ENCODE measurements around the gene NR0B2. TPM values are rescaled to one million over a fixed set of nuclear protein-coding genes. Genes with fewer than 3 reads are reported as not detected.

The NR0B2 gene
- polyA plus RNA-seq, 3 donors = 1.2 to 1.6 (median 1.3) TPM

Other genes starting within 250 kb of the NR0B2 start
- 10 to 100 TPM; 85.3 to 89.6 (median 88.3) TPM for gene ARID1A, start 218.0 kb downstream of the NR0B2 start, polyA plus RNA-seq (ENCODE audit: insufficient read length in 3 of 3)
- gene PIGV, start 126.0 kb downstream of the NR0B2 start, polyA plus RNA-seq (ENCODE audit: insufficient read length in 3 of 3) = 10 to 100 TPM; 17.7 to 19.9 (median 19.2) TPM
- gene ZDHHC18, start 87.3 kb downstream of the NR0B2 start, polyA plus RNA-seq (ENCODE audit: insufficient read length in 3 of 3) = 10 to 100 TPM; 18.6 to 19.3 (median 19.0) TPM
- gene SFN, start 50.8 kb downstream of the NR0B2 start, polyA plus RNA-seq (ENCODE audit: insufficient read length in 3 of 3) = under 1 TPM; 0.28 to 0.75 (median 0.46) TPM
- gene GPN2, start 23.7 kb downstream of the NR0B2 start, polyA plus RNA-seq (ENCODE audit: insufficient read length in 3 of 3) = 10 to 100 TPM; 26.4 to 27.4 (median 27.0) TPM
- 10 to 100 TPM; 14.1 to 15.5 (median 15.2) TPM for gene GPATCH3, start 13.5 kb downstream of the NR0B2 start, polyA plus RNA-seq (ENCODE audit: insufficient read length in 3 of 3)
- gene NUDC, start 7.8 kb upstream of the NR0B2 start, polyA plus RNA-seq (ENCODE audit: insufficient read length in 3 of 3) = 10 to 100 TPM; 84.6 to 93.0 (median 92.7) TPM
- gene KDF1, start 46.5 kb upstream of the NR0B2 start, polyA plus RNA-seq (ENCODE audit: insufficient read length in 3 of 3) = 10 to 100 TPM in 1 of 3 donors, 1 to 10 TPM in 2; 8.6 to 10.4 (median 9.3) TPM
- gene TRNP1, start 79.7 kb upstream of the NR0B2 start, polyA plus RNA-seq (ENCODE audit: insufficient read length in 3 of 3) = 1 to 10 TPM; 4.9 to 5.9 (median 5.4) TPM
- 1 to 10 TPM in 2 of 3 donors, under 1 TPM in 1; 0.80 to 1.4 (median 1.0) TPM for gene TENT5B, start 98.9 kb upstream of the NR0B2 start, polyA plus RNA-seq (ENCODE audit: insufficient read length in 3 of 3)
- 10 to 100 TPM; 19.6 to 23.0 (median 20.0) TPM for gene SLC9A1, start 241.2 kb upstream of the NR0B2 start, polyA plus RNA-seq (ENCODE audit: insufficient read length in 3 of 3)